Measurements from ENCODE around the gene ADGRG3. TPM values are rescaled to one million over a fixed set of nuclear protein-coding genes. Genes with fewer than 3 reads are reported as not detected.

The ADGRG3 gene
- total RNA-seq, 4 donors from 2014 or later = 0.71 TPM; not detected in 3

- H3K4me1 ChIP-seq = no peaks in the 10 kb centered on the region
- H3K27me3 ChIP-seq = no peaks in the 10 kb centered on the region
- no peak for ATAC-seq
- no peak overlapping the region for H3K4me3 ChIP-seq
- H3K36me3 ChIP-seq = no peaks in the 10 kb centered on the region
- DNase-seq = no peak
- no peaks in the 10 kb centered on the region for H3K9me3 ChIP-seq
- in situ Hi-C loops (cut with MboI; ENCODE audit: low sequenced_read_pairs in 4 of 4) (no loop called here), intact Hi-C loops (cut with DNase I; ENCODE audit: low total_unique reads) (no loop called here)
- no peak overlapping the region for H3K27ac ChIP-seq
- TF ChIP-seq POLR2A (IDR thresholded peaks at IDR 0.05) = no peak
- TF ChIP-seq, protein P1, sequence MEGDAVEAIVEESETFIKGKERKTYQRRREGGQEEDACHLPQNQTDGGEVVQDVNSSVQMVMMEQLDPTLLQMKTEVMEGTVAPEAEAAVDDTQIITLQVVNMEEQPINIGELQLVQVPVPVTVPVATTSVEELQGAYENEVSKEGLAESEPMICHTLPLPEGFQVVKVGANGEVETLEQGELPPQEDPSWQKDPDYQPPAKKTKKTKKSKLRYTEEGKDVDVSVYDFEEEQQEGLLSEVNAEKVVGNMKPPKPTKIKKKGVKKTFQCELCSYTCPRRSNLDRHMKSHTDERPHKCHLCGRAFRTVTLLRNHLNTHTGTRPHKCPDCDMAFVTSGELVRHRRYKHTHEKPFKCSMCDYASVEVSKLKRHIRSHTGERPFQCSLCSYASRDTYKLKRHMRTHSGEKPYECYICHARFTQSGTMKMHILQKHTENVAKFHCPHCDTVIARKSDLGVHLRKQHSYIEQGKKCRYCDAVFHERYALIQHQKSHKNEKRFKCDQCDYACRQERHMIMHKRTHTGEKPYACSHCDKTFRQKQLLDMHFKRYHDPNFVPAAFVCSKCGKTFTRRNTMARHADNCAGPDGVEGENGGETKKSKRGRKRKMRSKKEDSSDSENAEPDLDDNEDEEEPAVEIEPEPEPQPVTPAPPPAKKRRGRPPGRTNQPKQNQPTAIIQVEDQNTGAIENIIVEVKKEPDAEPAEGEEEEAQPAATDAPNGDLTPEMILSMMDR (IDR thresholded peaks at IDR 0.05 in 4 of 5, conservative IDR thresholded peaks at IDR 0.05 in 1 of 5) = no peak
These were observed 45.9 kb downstream of the ADGRG3 start for GRCh38 chr16:57714047-57714446.

DNA sequence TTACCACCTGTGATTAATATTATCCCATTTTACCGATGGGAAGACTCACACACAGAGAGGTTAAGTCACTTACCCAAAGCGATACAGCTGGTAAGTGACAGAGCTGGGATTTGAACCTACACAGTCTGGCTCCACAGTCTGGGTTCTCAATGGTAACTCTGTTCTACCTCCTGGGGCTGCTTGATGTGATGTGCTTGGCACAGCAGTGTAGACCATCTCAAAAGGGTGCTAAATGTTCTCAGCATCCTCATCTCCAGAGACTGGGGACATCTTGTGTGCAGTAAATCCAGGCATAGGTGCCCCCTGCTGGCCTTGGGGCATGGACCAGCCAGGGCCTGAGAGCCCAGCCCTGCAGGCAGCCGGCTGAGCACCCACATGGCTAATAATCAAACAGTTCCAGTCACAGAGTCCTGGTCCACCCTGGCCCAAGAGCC, 52.1 kb downstream of the ADGRG3 start:
- in situ Hi-C loops (cut with MboI; ENCODE audit: low sequenced_read_pairs in 4 of 4) (no loop called here), intact Hi-C loops (cut with DNase I; ENCODE audit: low total_unique reads) (loop anchor here (5.0 kb wide), 1 partner anchor 143 kb away; no protein-coding TSS in a partner anchor)
- no peaks in the 10 kb centered on the region for H3K4me1 ChIP-seq
- ATAC-seq = no peak
- H3K9me3 ChIP-seq = no peaks in the 10 kb centered on the region
- no peaks in the 10 kb centered on the region for H3K27me3 ChIP-seq
- H3K4me3 ChIP-seq = no peak overlapping the region
- DNase-seq = no peak
- H3K27ac ChIP-seq = no peak overlapping the region
- TF ChIP-seq, protein P1 (IDR thresholded peaks at IDR 0.05 in 4 of 5, conservative IDR thresholded peaks at IDR 0.05 in 1 of 5) = peak in 2 of 5 experiments; percentile 34 to 39
- no peak for TF ChIP-seq POLR2A (IDR thresholded peaks at IDR 0.05)
- H3K36me3 ChIP-seq = no peaks in the 10 kb centered on the region

- Histone ChIP-seq H3K9me3 (no peaks in the 10 kb centered on the region), H3K4me1 (no peaks in the 10 kb centered on the region), H3K36me3 (no peaks in the 10 kb centered on the region), H3K4me3 (no peak overlapping the region), H3K27ac (no peak overlapping the region), H3K27me3 (no peaks in the 10 kb centered on the region)
- TF ChIP-seq POLR2A (IDR thresholded peaks at IDR 0.05) = no peak
- ATAC-seq (no peak), DNase-seq (no peak)
- in situ Hi-C loops (cut with MboI; ENCODE audit: low sequenced_read_pairs in 4 of 4) (no loop called here), intact Hi-C loops (cut with DNase I; ENCODE audit: low total_unique reads) (loop anchor here (5.0 kb wide), 1 partner anchor 144 kb away; no protein-coding TSS in a partner anchor)
These were observed 53.5 kb downstream of the ADGRG3 start for GRCh38 chr16:57721356-57722209.

GRCh38 chr16:57722210-57722499, 54.0 kb downstream of the ADGRG3 start:
- no peak overlapping the region for H3K27ac ChIP-seq
- DNase-seq = no peak
- no peaks in the 10 kb centered on the region for H3K9me3 ChIP-seq
- intact Hi-C loops (cut with DNase I; ENCODE audit: low total_unique reads) = loop anchor here (5.0 kb wide), 1 partner anchor 145 kb away; no protein-coding TSS in a partner anchor
- TF ChIP-seq, protein P1 (IDR thresholded peaks at IDR 0.05 in 4 of 5, conservative IDR thresholded peaks at IDR 0.05 in 1 of 5) = no peak
- no peak for TF ChIP-seq POLR2A (IDR thresholded peaks at IDR 0.05)
- no peaks in the 10 kb centered on the region for H3K4me1 ChIP-seq
- H3K36me3 ChIP-seq = no peaks in the 10 kb centered on the region
- no peak for ATAC-seq
- in situ Hi-C loops (cut with MboI; ENCODE audit: low sequenced_read_pairs in 4 of 4) = no loop called here
- H3K27me3 ChIP-seq = no peaks in the 10 kb centered on the region
- H3K4me3 ChIP-seq = no peak overlapping the region

- no peaks in the 10 kb centered on the region for H3K27me3 ChIP-seq
- intact Hi-C loops (cut with DNase I; ENCODE audit: low total_unique reads) = loop anchor here (5.0 kb wide), 1 partner anchor 145 kb away; no protein-coding TSS in a partner anchor
- TF ChIP-seq POLR2A (IDR thresholded peaks at IDR 0.05) = no peak
- TF ChIP-seq, protein P1 (IDR thresholded peaks at IDR 0.05 in 4 of 5, conservative IDR thresholded peaks at IDR 0.05 in 1 of 5) = no peak
- no peak overlapping the region for H3K4me3 ChIP-seq
- H3K36me3 ChIP-seq = no peaks in the 10 kb centered on the region
- no peak overlapping the region for H3K27ac ChIP-seq
- H3K4me1 ChIP-seq = no peaks in the 10 kb centered on the region
- DNase-seq (no peak), ATAC-seq (no peak)
- no peaks in the 10 kb centered on the region for H3K9me3 ChIP-seq
- in situ Hi-C loops (cut with MboI; ENCODE audit: low sequenced_read_pairs in 4 of 4) = no loop called here
These were observed 54.5 kb downstream of the ADGRG3 start for GRCh38 chr16:57722651-57723050.

All from gastrocnemius medialis (tissue), 4 donors.